SK-N-MC (cell line): ENCODE data around the gene GK2.
A peak's percentile ranks its signal among the peaks of the same experiment; 100 is the strongest.

Experiments used
- DNase-seq: peaks from one replicate; pipeline ENCODE4 v3.0.0-alpha.2; 2011; ENCODE audit warnings: low read depth, low spot score
- H3K27ac ChIP-seq: fragments of 200-600 bp; sonication (generic); 2 replicates; pipeline ENCODE4 v1.5.1; 2016; ENCODE audit warnings: mixed run types
- H3K36me3 ChIP-seq: fragments of 200-600 bp; sonication (generic); 2 replicates; pipeline ENCODE4 v1.6.1; 2017; ENCODE audit warnings: antibody characterized with exemption, low read length, mixed read lengths; ENCODE audit not compliant: insufficient read depth
- H3K4me3 ChIP-seq: fragments of 200-600 bp; sonication (generic); 2 replicates; pipeline ENCODE4 v1.5.1; 2016
- H3K9ac ChIP-seq: fragments of 200-600 bp; sonication (generic); 2 replicates; pipeline ENCODE4 v1.8.0; 2017; ENCODE audit warnings: mixed run types, mixed read lengths; ENCODE audit not compliant: insufficient read length
- H3K9me3 ChIP-seq: fragments of 200-600 bp; sonication (generic); 2 replicates; pipeline ENCODE4 v1.6.1; 2017; ENCODE audit warnings: low read depth, mild to moderate bottlenecking, antibody characterized with exemption, low read length, moderate library complexity, mixed read lengths
- EZH2 ChIP-seq: fragments of 200-600 bp; sonication (generic); IDR thresholded peaks from one replicate; pipeline ENCODE4 v1.6.1; 2017; ENCODE audit warnings: antibody characterized with exemption
- FOXP2 ChIP-seq: optimal IDR thresholded peaks from 2 replicates; pipeline ENCODE3; 2011; ENCODE audit warnings: mild to moderate bottlenecking, moderate library complexity; ENCODE audit not compliant: insufficient read depth; ENCODE audit errors: extremely low read length, control extremely low read depth
- POLR2AphosphoS5 ChIP-seq: IDR thresholded peaks from 2 replicates; pipeline ENCODE4 v1.6.1; 2012; ENCODE audit warnings: mild to moderate bottlenecking, low read depth, low read length, borderline replicate concordance

The GK2 gene

DNA sequence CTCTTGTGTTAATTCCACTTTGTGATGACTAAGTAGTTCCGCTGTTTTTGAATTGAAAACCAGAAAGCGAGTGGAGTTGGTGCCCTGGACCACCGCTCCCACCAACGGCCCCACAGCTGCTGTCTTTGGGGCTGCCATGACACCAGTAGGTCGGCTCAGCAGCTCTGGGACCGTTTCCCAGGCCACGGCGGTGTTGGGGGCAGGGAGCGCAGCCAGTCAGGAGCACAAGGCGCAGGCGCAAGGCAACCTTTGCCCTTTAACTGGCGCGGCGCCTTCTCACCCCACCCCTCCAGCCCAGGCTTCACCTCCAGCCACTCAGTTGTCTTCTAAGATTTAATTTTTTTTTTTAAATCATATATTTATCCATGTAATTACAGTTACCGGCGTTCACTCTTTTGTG lies at the start of gene GK2:
Gene GK2, minus strand, starts transcription at position 166 of the 400 bp plus-strand sequence. Its CDS starts 28 bp downstream, at position 138.
- no peak for DNase-seq
- Histone ChIP-seq H3K36me3 (no peaks in the 10 kb centered on the region), H3K4me3 (no peak within 1 kb of the TSS), H3K9me3 (no peaks in the 10 kb centered on the region), H3K27ac (no peak within 1 kb of the TSS), H3K9ac (no peak within 1 kb of the TSS)
- no peak for TF ChIP-seq FOXP2
- TF ChIP-seq EZH2: no peak
- no peak for TF ChIP-seq POLR2AphosphoS5

DNA sequence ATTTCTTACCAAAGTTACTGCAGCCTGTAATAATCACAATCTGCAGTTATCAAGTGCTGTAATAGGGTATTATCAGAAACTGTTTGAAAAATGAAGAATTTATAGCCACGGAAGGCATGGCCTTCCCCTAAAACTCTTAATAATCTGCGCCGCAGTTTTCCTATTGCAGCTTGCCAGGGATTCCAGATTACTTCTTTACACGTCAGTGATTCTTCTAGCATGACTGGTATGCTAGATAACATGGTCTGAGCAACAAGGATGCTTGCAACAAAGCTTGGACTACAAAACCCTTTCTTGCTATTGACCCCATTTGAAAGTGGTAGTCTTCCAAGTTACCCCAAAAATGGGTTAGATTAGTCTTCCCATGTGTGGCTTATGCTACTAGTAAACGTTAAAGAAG lies 47.2 kb upstream of the GK2 start:
- H3K36me3 ChIP-seq: no peaks in the 10 kb centered on the region
- no peak overlapping the region for H3K9ac ChIP-seq
- no peak for TF ChIP-seq EZH2
- TF ChIP-seq FOXP2: no peak
- TF ChIP-seq POLR2AphosphoS5: no peak
- no peak for DNase-seq
- H3K9me3 ChIP-seq: no peaks in the 10 kb centered on the region
- H3K4me3 ChIP-seq: no peak overlapping the region
- no peak overlapping the region for H3K27ac ChIP-seq

DNA sequence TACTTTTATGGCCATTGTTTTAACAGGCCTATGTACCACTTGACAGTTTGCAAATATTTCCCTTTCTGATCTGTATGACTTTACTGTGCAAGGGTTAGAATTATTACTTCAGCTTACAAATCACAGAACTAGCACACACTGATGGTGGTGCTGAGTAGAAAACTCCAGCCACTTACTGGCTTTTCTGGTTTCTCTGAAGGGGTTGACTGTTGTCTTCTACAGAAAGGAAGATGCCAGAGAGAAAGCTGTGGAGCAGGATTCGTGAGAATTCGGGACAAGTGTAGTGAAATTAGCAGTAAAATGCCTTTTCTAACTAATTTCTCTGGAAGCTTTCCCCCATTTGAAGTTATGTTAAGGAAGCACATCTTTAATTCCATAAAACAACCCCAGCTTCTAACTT lies 46.6 kb upstream of the GK2 start:
- H3K27ac ChIP-seq: no peak overlapping the region
- no peaks in the 10 kb centered on the region for H3K9me3 ChIP-seq
- no peak overlapping the region for H3K4me3 ChIP-seq
- no peak overlapping the region for H3K9ac ChIP-seq
- DNase-seq: no peak
- TF ChIP-seq POLR2AphosphoS5: no peak
- no peak for TF ChIP-seq EZH2
- TF ChIP-seq FOXP2: no peak
- H3K36me3 ChIP-seq: no peaks in the 10 kb centered on the region

DNA sequence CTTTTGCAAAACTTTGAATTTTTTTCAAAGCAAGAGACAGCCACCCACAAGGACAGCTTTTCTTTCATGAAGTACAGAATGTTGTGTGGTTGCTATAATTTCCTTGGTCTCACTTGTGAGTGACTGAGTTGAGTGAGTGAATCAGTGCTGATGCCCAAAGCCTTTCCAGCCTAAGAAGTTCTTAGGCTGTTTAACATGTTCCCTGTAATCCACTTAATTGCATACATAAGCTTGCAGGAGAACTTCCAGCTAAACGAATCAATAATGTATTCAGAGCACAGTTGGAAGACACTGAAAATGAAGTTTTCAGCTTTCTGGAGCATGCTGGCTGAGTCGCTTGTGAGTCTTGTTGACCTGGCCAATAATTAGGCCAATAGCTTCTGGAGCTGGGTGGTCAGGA lies 42.0 kb upstream of the GK2 start:
- DNase-seq: no peak
- Histone ChIP-seq H3K4me3 (no peak overlapping the region), H3K36me3 (no peaks in the 10 kb centered on the region), H3K27ac (no peak overlapping the region), H3K9me3 (no peaks in the 10 kb centered on the region), H3K9ac (no peak overlapping the region)
- TF ChIP-seq EZH2 (no peak), POLR2AphosphoS5 (no peak), FOXP2 (no peak)

DNA sequence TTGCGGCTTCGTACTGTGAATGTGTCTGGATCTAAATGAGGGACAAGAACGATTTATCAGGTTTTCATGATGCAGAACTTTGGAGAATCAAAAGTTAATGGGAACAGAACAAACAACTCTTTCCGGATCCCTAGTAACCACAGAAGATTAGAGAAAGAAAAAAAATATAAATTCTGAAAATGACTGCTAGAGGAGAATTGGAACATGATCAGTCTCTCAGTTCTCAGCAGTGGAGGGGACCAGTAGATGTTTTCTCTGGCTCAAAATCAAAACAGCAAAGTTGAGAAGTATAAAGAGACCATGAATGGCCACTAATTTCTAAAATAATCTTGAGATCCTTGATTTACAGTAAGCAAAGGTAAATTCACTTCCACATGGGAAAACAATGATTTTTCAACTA lies 38.1 kb upstream of the GK2 start:
- no peak for TF ChIP-seq POLR2AphosphoS5
- no peak for TF ChIP-seq FOXP2
- no peak for TF ChIP-seq EZH2
- Histone ChIP-seq H3K9me3 (no peaks in the 10 kb centered on the region), H3K9ac (no peak overlapping the region), H3K27ac (0 out of 2 replicates have a peak overlapping the region, but pooled peaks have one; percentile 35), H3K4me3 (no peak overlapping the region), H3K36me3 (no peaks in the 10 kb centered on the region)
- no peak for DNase-seq

DNA sequence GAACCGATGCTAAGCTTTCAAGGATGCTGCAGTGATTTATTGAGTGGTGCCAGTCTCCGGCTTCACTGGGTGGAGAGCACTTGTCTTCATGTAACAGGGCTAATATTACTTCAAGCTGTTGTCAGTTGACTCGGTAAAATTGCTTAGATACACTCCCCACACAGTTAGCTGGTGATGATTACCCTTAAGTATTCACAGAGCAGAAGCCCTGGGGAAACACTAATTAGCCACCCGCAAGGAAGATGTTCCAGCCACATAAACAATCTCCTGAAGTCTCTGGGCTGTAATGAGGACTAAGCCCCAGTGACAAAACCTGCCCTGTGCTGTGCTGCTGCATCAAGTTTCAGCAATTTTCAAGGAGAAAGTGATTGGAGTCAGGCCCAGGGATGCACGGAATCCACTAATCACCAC lies 37.3 kb upstream of the GK2 start:
- Histone ChIP-seq H3K4me3 (no peak overlapping the region), H3K9me3 (no peaks in the 10 kb centered on the region), H3K9ac (no peak overlapping the region), H3K36me3 (no peaks in the 10 kb centered on the region), H3K27ac (no peak overlapping the region)
- DNase-seq: peak; percentile 56
- TF ChIP-seq FOXP2 (peak; percentile 90), POLR2AphosphoS5 (no peak)

DNA sequence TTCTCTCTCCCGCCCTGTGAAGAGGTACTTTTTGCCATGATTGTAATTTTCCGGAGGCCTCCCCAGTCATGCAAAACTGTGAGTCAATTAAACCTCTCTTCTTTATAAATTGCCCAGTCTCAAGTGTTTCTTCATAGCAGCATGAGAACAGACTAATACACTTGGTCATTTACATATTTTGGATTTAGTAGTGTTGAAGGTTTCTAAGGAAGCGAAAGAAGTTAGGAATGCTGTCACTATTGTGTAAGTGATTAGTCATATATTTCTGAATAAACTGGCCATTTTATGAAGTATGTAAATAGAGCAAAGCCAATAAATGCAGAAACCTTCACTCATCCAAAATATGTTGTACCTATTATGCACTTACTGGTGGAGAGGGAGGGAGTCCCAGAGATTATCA lies 34.4 kb upstream of the GK2 start:
- Histone ChIP-seq H3K27ac (no peak overlapping the region), H3K9ac (no peak overlapping the region), H3K9me3 (no peaks in the 10 kb centered on the region), H3K4me3 (no peak overlapping the region), H3K36me3 (no peaks in the 10 kb centered on the region)
- no peak for TF ChIP-seq FOXP2
- TF ChIP-seq POLR2AphosphoS5: no peak
- TF ChIP-seq EZH2: no peak
- no peak for DNase-seq

DNA sequence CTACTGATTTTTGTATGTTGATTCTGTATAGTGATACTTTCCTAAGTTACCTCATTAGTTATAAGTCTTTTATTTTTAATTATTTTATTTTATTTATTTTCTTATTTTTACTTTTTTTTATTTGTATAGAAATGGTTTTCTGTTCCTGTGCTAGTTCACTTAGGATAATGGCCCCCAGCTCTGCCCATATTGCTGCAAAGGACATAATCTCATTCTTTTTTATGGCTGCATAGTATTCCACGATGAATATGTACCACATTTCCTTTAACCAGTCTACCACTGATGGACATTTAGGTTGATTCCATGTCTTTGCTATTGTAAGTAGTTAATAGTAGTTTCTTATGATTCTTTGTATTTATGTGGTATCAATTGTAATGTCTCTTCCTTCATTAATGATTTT lies 31.5 kb upstream of the GK2 start:
- Histone ChIP-seq H3K27ac (no peak overlapping the region), H3K9ac (no peak overlapping the region), H3K4me3 (no peak overlapping the region), H3K36me3 (no peaks in the 10 kb centered on the region), H3K9me3 (no peaks in the 10 kb centered on the region)
- TF ChIP-seq FOXP2: no peak
- TF ChIP-seq POLR2AphosphoS5: no peak
- TF ChIP-seq EZH2: no peak
- no peak for DNase-seq

DNA sequence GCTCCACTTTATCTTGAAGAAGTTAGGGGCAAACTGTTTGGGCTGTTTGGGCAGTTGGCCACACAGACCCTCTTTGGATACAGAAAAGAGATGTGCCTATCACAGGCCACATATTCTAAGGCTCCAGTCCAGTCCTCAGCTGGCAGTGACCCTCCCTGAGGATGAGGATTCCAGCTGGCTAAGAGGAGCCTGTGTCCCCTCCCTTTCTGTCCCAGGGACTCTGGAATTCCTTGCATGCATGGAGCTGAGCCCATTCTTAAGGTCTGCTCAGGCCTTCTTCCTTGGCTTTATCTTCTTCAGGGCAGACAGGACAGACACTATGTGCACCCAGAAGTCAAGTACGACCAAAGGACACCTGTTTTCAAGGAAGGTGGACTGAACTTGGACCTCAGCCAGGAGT lies 23.8 kb upstream of the GK2 start:
- H3K9me3 ChIP-seq: no peaks in the 10 kb centered on the region
- no peak overlapping the region for H3K4me3 ChIP-seq
- H3K36me3 ChIP-seq: no peaks in the 10 kb centered on the region
- no peak overlapping the region for H3K9ac ChIP-seq
- TF ChIP-seq POLR2AphosphoS5: no peak
- no peak for TF ChIP-seq EZH2
- TF ChIP-seq FOXP2: no peak
- DNase-seq: no peak
- no peak overlapping the region for H3K27ac ChIP-seq
